SK-N-SH (cell line): Measurements from ENCODE around the gene TOMM40L. TPM values are rescaled to one million over a fixed set of nuclear protein-coding genes. Genes with fewer than 3 reads are reported as not detected.

ENCODE experiments used
- CTCF ChIA-PET: fragments of 300-600, 350-600 bp; formaldehyde crosslinking; extraction: SDS; loops from one replicate; lab custom pipeline; 2021; lab: Yijun Ruan, JAX
- POLR2A ChIA-PET: fragments of 350-600 bp; sonication (Branson Sonifier 250); formaldehyde crosslinking; extraction: SDS; loops from one replicate; lab custom pipeline; 2020; ENCODE audit warnings: antibody characterized with exemption, inconsistent platforms; lab: Yijun Ruan, JAX
- DNase-seq: peaks from one replicate; pipeline ENCODE4 v3.0.0; 2012
- H2AFZ ChIP-seq: fragments of 200-600 bp; sonication (generic); 2 replicates; pipeline ENCODE4 v1.8.1; 2016; ENCODE audit warnings: antibody characterized with exemption, mild to moderate bottlenecking, low read depth
- H3F3A ChIP-seq: fragments of 200-600 bp; sonication (generic); replicated peaks from 2 replicates; pipeline ENCODE3; 2016; ENCODE audit warnings: antibody characterized with exemption, mild to moderate bottlenecking; ENCODE audit not compliant: insufficient read depth
- H3K27ac ChIP-seq, 2 experiments: fragments of 200-500 bp in 1 of 2; fragments of 200-600 bp in 1 of 2; sonication (Bioruptor generic) in 1 of 2; sonication (generic), shearing (Covaris generic) in 1 of 2; 2 replicates each; pipeline versions ENCODE4 v1.5.1 to v1.6.1; 2014 to 2016; ENCODE audit warnings: low read depth in 2 of 2, inconsistent platforms in 1 of 2, low read length in 1 of 2, mild to moderate bottlenecking in 1 of 2, mixed read lengths in 1 of 2
- H3K27me3 ChIP-seq: fragments of 200-600 bp; sonication (generic), shearing (Covaris generic); 2 replicates; pipeline ENCODE4 v1.6.1; 2016; ENCODE audit warnings: mixed run types; ENCODE audit not compliant: insufficient read depth
- H3K36me3 ChIP-seq, 2 experiments: fragments of 200-500 bp in 1 of 2; fragments of 200-600 bp in 1 of 2; sonication (Bioruptor generic) in 1 of 2; sonication (generic) in 1 of 2; replicated peaks in 1 of 2; 2 replicates each; pipeline versions ENCODE3 to v1.5.1; 2014 to 2016; ENCODE audit warnings: low read length in 1 of 2, mild to moderate bottlenecking in 1 of 2; ENCODE audit not compliant: insufficient read depth in 2 of 2, control insufficient read depth in 1 of 2
- H3K4me1 ChIP-seq, 2 experiments: fragments of 200-500 bp in 1 of 2; fragments of 200-600 bp in 1 of 2; sonication (Bioruptor generic) in 1 of 2; sonication (generic), shearing (Covaris generic) in 1 of 2; 2 replicates each; pipeline versions ENCODE4 v1.5.1 to v1.6.1; 2014 to 2016; ENCODE audit warnings: low read depth in 1 of 2, low read length in 1 of 2, mixed run types in 1 of 2; ENCODE audit not compliant: insufficient read depth in 2 of 2, control insufficient read depth in 1 of 2
- H3K4me2 ChIP-seq: fragments of 200-600 bp; sonication (generic), shearing (Covaris generic); 2 replicates; pipeline ENCODE4 v1.6.1; 2017; ENCODE audit warnings: mixed run types
- H3K4me3 ChIP-seq, 2 experiments: fragments of 200-500 bp in 1 of 2; fragments of 200-600 bp in 1 of 2; sonication (Bioruptor generic) in 1 of 2; sonication (generic), shearing (Covaris generic) in 1 of 2; 2 replicates each; pipeline versions ENCODE4 v1.5.1 to v1.8.1; 2014 to 2016; ENCODE audit warnings: low read depth in 2 of 2, inconsistent platforms in 1 of 2, low read length in 1 of 2, mild to moderate bottlenecking in 1 of 2, mixed read lengths in 1 of 2, moderate library complexity in 1 of 2
- H3K79me2 ChIP-seq: fragments of 200-600 bp; sonication (generic); 2 replicates; pipeline ENCODE4 v1.8.1; 2017; ENCODE audit warnings: mild to moderate bottlenecking; ENCODE audit not compliant: insufficient read depth
- H3K9ac ChIP-seq: fragments of 200-600 bp; sonication (generic); 2 replicates; pipeline ENCODE4 v1.6.1; 2017; ENCODE audit warnings: mixed run types
- H3K9me2 ChIP-seq: fragments of 200-600 bp; sonication (generic); 2 replicates; pipeline ENCODE4 v1.6.1; 2017; ENCODE audit warnings: mixed run types
- H3K9me3 ChIP-seq: fragments of 200-600 bp; sonication (generic); 2 replicates; pipeline ENCODE4 v1.6.1; 2017; ENCODE audit warnings: mixed run types, mild to moderate bottlenecking, moderate library complexity
- H4K20me1 ChIP-seq: fragments of 200-600 bp; sonication (generic); 2 replicates; pipeline ENCODE4 v1.6.1; 2017; ENCODE audit warnings: mild to moderate bottlenecking, mixed run types; ENCODE audit not compliant: insufficient read depth
- CHD2 ChIP-seq: fragments of 150-350 bp; IDR thresholded peaks from 2 replicates; pipeline ENCODE4 v1.6.1; 2018; ENCODE audit warnings: low read length; ENCODE audit not compliant: partially characterized antibody
- EP300 ChIP-seq, 2 experiments: IDR thresholded peaks; 2 replicates each; pipeline versions ENCODE4 v1.4.0 to v1.6.1; 2012; ENCODE audit warnings: borderline replicate concordance in 1 of 2, low read depth in 1 of 2, low read length in 1 of 2
- EZH2phosphoT487 ChIP-seq: fragments of 200-600 bp; sonication (generic); IDR thresholded peaks from 2 replicates; pipeline ENCODE4 v1.6.1; 2017; ENCODE audit warnings: low read depth, mixed run types, mild to moderate bottlenecking, antibody characterized with exemption, moderate library complexity, borderline replicate concordance
- FOXJ3 ChIP-seq: sonication (generic); formaldehyde crosslinking; IDR thresholded peaks from 2 replicates; pipeline ENCODE4 v1.5.1; 2020; ENCODE audit warnings: mild to moderate bottlenecking, missing genetic modification reagents
- FOXM1 ChIP-seq: IDR thresholded peaks from 2 replicates; pipeline ENCODE4 v1.4.0; 2012; ENCODE audit warnings: low read depth, mild to moderate bottlenecking
- GABPA ChIP-seq: IDR thresholded peaks from 2 replicates; pipeline ENCODE4 v1.4.0; 2012; ENCODE audit warnings: low read depth, mild to moderate bottlenecking
- GATA2 ChIP-seq: sonication (generic); formaldehyde crosslinking; IDR thresholded peaks from 2 replicates; pipeline ENCODE4 v1.5.0; 2020; ENCODE audit warnings: mild to moderate bottlenecking, missing genetic modification reagents
- MEF2A ChIP-seq: IDR thresholded peaks from 2 replicates; pipeline ENCODE4 v1.4.0; 2012; ENCODE audit warnings: low read depth, borderline replicate concordance
- RAD21 ChIP-seq: IDR thresholded peaks from 2 replicates; pipeline ENCODE4 v1.6.1; 2012; ENCODE audit warnings: mild to moderate bottlenecking, low read length
- RXRA ChIP-seq: IDR thresholded peaks from 2 replicates; pipeline ENCODE4 v1.4.0; 2012; ENCODE audit warnings: low read depth, mild to moderate bottlenecking, borderline replicate concordance
- SIN3A ChIP-seq: IDR thresholded peaks from 2 replicates; pipeline ENCODE4 v1.6.1; 2012; ENCODE audit warnings: low read depth, mild to moderate bottlenecking, low read length, moderate library complexity, borderline replicate concordance
- SMC3 ChIP-seq: IDR thresholded peaks from 2 replicates; pipeline ENCODE4 v1.6.1; 2012; ENCODE audit warnings: low read depth, low read length, improper control_type of control experiment
- TAF1 ChIP-seq: IDR thresholded peaks from 2 replicates; pipeline ENCODE4 v1.6.1; 2012; ENCODE audit warnings: low read depth, mild to moderate bottlenecking, low read length, moderate library complexity, borderline replicate concordance
- TCF12 ChIP-seq: IDR thresholded peaks from 2 replicates; pipeline ENCODE4 v1.4.0; 2012
- TEAD4 ChIP-seq: IDR thresholded peaks from 2 replicates; pipeline ENCODE4 v1.4.0; 2012; ENCODE audit warnings: mild to moderate bottlenecking, borderline replicate concordance; ENCODE audit not compliant: insufficient read depth
- WGBS: methylation state at CpG from one replicate; pipeline ENCODE4 v1.1.6; 2017; ENCODE audit warnings: low lambda C conversion rate; 5-methylcytosine and 5-hydroxymethylcytosine counted together
- polyA plus RNA-seq, 3 experiments: library from polyadenylated mRNA; depleted of rRNA; stranded (reverse); fragments of >200 nt; gene quantifications; 2 replicates each; pipeline ENCODE4 v1.2.3, GENCODE V29; 2012
- TF ChIP-seq, protein P1 (sequence below): IDR thresholded peaks from 2 replicates; pipeline ENCODE4; 2012
- TF ChIP-seq, protein P2 (sequence below): fragments of 200-600 bp; sonication (generic); IDR thresholded peaks from 2 replicates; pipeline ENCODE4 v1.6.1; 2017; ENCODE audit warnings: antibody characterized with exemption, mild to moderate bottlenecking, moderate library complexity
- TF ChIP-seq, protein P3 (sequence below): fragments of 150-350 bp; IDR thresholded peaks from 2 replicates; pipeline ENCODE4 v1.6.1; 2016; ENCODE audit warnings: mild to moderate bottlenecking, low read depth, low read length
- TF ChIP-seq, protein P4 (sequence below): IDR thresholded peaks from 2 replicates; pipeline ENCODE4 v1.6.1; 2012; ENCODE audit warnings: mild to moderate bottlenecking, low read depth, low read length, moderate library complexity

The TOMM40L gene
- polyA plus RNA-seq, 1 of the 3 experiments (the other 2 are of a cell fraction) = 9.7 TPM

DNA sequence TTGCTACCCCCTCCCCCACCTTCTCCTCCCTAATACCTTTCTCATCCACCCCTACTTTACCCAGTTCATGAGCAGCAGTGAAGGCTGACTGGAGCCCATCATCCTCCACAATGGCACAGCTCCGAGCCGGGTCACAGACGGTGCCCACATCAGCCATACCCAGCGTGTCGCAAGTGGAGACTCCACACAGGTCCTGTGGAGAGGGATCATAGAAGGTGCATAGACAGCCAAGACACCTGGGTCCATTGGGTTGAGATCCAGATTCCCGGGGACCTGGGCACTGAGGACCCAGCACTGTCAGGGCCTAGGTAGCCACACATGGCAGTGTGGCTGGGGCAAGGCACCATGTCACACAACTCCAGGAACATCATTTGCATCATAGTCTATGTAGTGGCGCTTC, 29.7 kb upstream of the TOMM40L start (continued):
- TF ChIP-seq, protein P1, sequence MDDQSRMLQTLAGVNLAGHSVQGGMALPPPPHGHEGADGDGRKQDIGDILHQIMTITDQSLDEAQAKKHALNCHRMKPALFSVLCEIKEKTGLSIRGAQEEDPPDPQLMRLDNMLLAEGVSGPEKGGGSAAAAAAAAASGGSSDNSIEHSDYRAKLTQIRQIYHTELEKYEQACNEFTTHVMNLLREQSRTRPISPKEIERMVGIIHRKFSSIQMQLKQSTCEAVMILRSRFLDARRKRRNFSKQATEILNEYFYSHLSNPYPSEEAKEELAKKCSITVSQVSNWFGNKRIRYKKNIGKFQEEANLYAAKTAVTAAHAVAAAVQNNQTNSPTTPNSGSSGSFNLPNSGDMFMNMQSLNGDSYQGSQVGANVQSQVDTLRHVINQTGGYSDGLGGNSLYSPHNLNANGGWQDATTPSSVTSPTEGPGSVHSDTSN = no peak
- TF ChIP-seq TAF1 = no peak
- no peak for TF ChIP-seq TCF12
- no peak for TF ChIP-seq MEF2A
- no peak for TF ChIP-seq RAD21

DNA sequence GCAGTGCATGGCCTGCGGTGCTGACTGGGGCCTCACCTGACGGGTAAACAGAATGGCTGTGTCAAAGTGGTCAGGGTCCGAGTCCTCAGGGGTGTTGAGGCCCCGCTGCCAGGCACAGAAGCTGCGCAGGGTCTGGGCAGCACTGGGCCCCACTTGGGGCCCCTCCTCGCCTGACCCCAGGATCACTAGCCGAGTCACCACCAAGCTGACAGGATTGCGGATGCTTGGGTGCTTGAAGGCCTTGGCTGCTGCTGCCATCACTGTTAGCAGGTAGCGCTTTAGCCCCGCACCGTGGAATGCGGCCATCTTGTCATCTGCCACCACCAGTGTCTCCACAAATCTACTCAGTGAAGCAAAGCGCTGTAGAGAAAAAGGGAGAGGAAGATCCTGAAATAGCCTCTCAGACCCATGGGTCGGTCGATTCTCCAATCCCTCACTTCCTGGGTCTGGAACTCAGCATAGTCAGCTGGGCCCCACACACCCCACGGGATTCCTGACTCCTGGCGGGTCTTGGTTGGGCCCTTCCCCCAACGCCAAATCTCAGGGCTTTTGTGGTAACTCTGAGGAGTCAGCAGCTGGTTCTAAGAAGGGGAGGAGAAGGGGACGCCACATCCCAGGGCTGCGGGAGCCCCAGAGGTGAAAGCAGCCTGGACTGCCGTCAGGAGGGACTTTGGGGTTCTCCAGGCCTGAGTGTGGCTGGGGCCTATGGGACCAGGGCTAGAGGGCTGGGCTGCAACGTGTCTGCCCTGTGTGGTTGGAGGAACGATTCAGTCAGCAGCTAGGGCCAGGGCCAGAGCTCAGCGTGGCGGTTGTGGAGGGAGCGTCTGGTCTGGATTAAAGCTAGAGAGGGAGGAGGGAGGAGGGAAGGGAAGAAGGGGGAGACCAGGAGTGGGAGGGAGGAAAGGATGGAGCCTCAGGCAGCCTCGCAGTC, 29.1 kb upstream of the TOMM40L start:
- H3K27me3 ChIP-seq = no peaks in the 10 kb centered on the region
- ChIA-PET CTCF (interaction anchor here (0.8 to 7.0 kb wide), 6 partner anchors 14 to 184 kb away, joined by 3 to 62 read pairs (median 4); partner anchors contain the start of gene TOMM40L), POLR2A (interaction anchor here (0.5 to 1.5 kb wide), 8 partner anchors 12 to 779 kb away, joined by 3 to 7 read pairs (median 4); partner anchors contain the start of genes PPOX, TOMM40L and UFC1)
- peak; percentile 88 for DNase-seq
- H3F3A ChIP-seq = peaks cover 4% of the 10 kb centered on the region
- H3K9me3 ChIP-seq = no peaks in the 10 kb centered on the region
- 43% methylated on average over 19 of the region's 27 CpGs for whole genome bisulfite sequencing
- H3K4me1 ChIP-seq = peaks cover 28 to 75% of the 10 kb centered on the region in 2 experiments
- H3K4me2 ChIP-seq = peak overlapping the region; percentile 79
- no peaks in the 10 kb centered on the region for H3K79me2 ChIP-seq
- peaks cover 0 to 9% of the 10 kb centered on the region in 2 experiments for H3K36me3 ChIP-seq
- H3K27ac ChIP-seq = peak overlapping the region; percentile 84 to 99
- no peaks in the 10 kb centered on the region for H4K20me1 ChIP-seq
- H2AFZ ChIP-seq = peak overlapping the region; percentile 94
- H3K9me2 ChIP-seq = no peaks in the 10 kb centered on the region
- H3K4me3 ChIP-seq = peak overlapping the region; percentile 42 to 57
- peak overlapping the region; percentile 66 for H3K9ac ChIP-seq
- peak; percentile 67 for TF ChIP-seq TAF1
- TF ChIP-seq MEF2A = no peak
- no peak for TF ChIP-seq TEAD4
- TF ChIP-seq GABPA = no peak
- TF ChIP-seq, protein P2, sequence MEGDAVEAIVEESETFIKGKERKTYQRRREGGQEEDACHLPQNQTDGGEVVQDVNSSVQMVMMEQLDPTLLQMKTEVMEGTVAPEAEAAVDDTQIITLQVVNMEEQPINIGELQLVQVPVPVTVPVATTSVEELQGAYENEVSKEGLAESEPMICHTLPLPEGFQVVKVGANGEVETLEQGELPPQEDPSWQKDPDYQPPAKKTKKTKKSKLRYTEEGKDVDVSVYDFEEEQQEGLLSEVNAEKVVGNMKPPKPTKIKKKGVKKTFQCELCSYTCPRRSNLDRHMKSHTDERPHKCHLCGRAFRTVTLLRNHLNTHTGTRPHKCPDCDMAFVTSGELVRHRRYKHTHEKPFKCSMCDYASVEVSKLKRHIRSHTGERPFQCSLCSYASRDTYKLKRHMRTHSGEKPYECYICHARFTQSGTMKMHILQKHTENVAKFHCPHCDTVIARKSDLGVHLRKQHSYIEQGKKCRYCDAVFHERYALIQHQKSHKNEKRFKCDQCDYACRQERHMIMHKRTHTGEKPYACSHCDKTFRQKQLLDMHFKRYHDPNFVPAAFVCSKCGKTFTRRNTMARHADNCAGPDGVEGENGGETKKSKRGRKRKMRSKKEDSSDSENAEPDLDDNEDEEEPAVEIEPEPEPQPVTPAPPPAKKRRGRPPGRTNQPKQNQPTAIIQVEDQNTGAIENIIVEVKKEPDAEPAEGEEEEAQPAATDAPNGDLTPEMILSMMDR = no peak
- TF ChIP-seq, protein P3, sequence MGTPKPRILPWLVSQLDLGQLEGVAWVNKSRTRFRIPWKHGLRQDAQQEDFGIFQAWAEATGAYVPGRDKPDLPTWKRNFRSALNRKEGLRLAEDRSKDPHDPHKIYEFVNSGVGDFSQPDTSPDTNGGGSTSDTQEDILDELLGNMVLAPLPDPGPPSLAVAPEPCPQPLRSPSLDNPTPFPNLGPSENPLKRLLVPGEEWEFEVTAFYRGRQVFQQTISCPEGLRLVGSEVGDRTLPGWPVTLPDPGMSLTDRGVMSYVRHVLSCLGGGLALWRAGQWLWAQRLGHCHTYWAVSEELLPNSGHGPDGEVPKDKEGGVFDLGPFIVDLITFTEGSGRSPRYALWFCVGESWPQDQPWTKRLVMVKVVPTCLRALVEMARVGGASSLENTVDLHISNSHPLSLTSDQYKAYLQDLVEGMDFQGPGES = no peak
- TF ChIP-seq TCF12 = peak; percentile 77
- 0 out of 2 replicates have a peak, but pooled peaks have one; percentile 16 for TF ChIP-seq SMC3
- TF ChIP-seq FOXM1 = no peak
- TF ChIP-seq EZH2phosphoT487 = no peak
- 0 out of 4 replicates have a peak, but pooled peaks of 1 of the 2 experiments have one; percentile 50 for TF ChIP-seq EP300 (IDR thresholded peaks at IDR 0.05; ENCODE audit: borderline replicate concordance in 1 of 2, low read depth in 1 of 2, low read length in 1 of 2)
- TF ChIP-seq CHD2 = peak; percentile 57
- no peak for TF ChIP-seq FOXJ3 (CRISPR knock-in tag)
- TF ChIP-seq, protein P1 = no peak
- no peak for TF ChIP-seq SIN3A
- TF ChIP-seq RXRA = no peak
- TF ChIP-seq, protein P4, sequence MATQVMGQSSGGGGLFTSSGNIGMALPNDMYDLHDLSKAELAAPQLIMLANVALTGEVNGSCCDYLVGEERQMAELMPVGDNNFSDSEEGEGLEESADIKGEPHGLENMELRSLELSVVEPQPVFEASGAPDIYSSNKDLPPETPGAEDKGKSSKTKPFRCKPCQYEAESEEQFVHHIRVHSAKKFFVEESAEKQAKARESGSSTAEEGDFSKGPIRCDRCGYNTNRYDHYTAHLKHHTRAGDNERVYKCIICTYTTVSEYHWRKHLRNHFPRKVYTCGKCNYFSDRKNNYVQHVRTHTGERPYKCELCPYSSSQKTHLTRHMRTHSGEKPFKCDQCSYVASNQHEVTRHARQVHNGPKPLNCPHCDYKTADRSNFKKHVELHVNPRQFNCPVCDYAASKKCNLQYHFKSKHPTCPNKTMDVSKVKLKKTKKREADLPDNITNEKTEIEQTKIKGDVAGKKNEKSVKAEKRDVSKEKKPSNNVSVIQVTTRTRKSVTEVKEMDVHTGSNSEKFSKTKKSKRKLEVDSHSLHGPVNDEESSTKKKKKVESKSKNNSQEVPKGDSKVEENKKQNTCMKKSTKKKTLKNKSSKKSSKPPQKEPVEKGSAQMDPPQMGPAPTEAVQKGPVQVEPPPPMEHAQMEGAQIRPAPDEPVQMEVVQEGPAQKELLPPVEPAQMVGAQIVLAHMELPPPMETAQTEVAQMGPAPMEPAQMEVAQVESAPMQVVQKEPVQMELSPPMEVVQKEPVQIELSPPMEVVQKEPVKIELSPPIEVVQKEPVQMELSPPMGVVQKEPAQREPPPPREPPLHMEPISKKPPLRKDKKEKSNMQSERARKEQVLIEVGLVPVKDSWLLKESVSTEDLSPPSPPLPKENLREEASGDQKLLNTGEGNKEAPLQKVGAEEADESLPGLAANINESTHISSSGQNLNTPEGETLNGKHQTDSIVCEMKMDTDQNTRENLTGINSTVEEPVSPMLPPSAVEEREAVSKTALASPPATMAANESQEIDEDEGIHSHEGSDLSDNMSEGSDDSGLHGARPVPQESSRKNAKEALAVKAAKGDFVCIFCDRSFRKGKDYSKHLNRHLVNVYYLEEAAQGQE = no peak
- TF ChIP-seq GATA2 = no peak
